ENCODE data around the gene PLA2G6. TPM values are rescaled to one million over a fixed set of nuclear protein-coding genes. Genes with fewer than 3 reads are reported as not detected.
A peak's percentile ranks its signal among the peaks of the same experiment; 100 is the strongest.

PLA2G6 gene, protein sequence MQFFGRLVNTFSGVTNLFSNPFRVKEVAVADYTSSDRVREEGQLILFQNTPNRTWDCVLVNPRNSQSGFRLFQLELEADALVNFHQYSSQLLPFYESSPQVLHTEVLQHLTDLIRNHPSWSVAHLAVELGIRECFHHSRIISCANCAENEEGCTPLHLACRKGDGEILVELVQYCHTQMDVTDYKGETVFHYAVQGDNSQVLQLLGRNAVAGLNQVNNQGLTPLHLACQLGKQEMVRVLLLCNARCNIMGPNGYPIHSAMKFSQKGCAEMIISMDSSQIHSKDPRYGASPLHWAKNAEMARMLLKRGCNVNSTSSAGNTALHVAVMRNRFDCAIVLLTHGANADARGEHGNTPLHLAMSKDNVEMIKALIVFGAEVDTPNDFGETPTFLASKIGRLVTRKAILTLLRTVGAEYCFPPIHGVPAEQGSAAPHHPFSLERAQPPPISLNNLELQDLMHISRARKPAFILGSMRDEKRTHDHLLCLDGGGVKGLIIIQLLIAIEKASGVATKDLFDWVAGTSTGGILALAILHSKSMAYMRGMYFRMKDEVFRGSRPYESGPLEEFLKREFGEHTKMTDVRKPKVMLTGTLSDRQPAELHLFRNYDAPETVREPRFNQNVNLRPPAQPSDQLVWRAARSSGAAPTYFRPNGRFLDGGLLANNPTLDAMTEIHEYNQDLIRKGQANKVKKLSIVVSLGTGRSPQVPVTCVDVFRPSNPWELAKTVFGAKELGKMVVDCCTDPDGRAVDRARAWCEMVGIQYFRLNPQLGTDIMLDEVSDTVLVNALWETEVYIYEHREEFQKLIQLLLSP
- 10 to 100 TPM; 65.0 to 72.0 TPM for total RNA-seq

GRCh38 chr22:38181453-38182200 lies at the start of gene PLA2G6:
TSS of gene PLA2G6 (minus strand) at chr22:38181830. CDS start at chr22:38169426, 12,404 bp downstream.
- POLR2A ChIA-PET = no interaction called here
- DNase-seq = peak; percentile 98
- Mint-ChIP-seq H3K4me3 (peak within 1 kb of the TSS; percentile 89), H3K27me3 (peaks cover 10% of the 10 kb centered on the region), H3K27ac (peak within 1 kb of the TSS; percentile 97), H3K9me3 (no peaks in the 10 kb centered on the region), H3K36me3 (ENCODE audit: low read depth) (peaks cover 1% of the 10 kb centered on the region), H3K4me1 (peaks cover 50% of the 10 kb centered on the region)
- CTCF ChIA-PET = interaction anchor here (0.6 to 1.6 kb wide), 6 partner anchors 8 to 86 kb away, joined by 3 to 7 read pairs (median 4); no protein-coding TSS in a partner anchor

- Mint-ChIP-seq H3K4me1 (peaks cover 8% of the 10 kb centered on the region), H3K36me3 (ENCODE audit: low read depth) (peaks cover 9% of the 10 kb centered on the region), H3K27me3 (no peaks in the 10 kb centered on the region), H3K27ac (no peak overlapping the region), H3K4me3 (no peak overlapping the region), H3K9me3 (no peaks in the 10 kb centered on the region)
- CTCF ChIA-PET = interaction anchor here (1.0 to 1.3 kb wide), 2 partner anchors 16 to 28 kb away, joined by 3 read pairs; no protein-coding TSS in a partner anchor
- no peak for DNase-seq
- POLR2A ChIA-PET = no interaction called here
These were observed 49.3 kb upstream of the PLA2G6 start for GRCh38 chr22:38230916-38231315.

- no peak overlapping the region for H3K27ac Mint-ChIP-seq
- POLR2A ChIA-PET = no interaction called here
- peak; percentile 36 for DNase-seq
These were observed 48.6 kb upstream of the PLA2G6 start for GRCh38 chr22:38230108-38230825.

GRCh38 chr22:38228873-38229740 lies 47.5 kb upstream of the PLA2G6 start:
- H3K27ac Mint-ChIP-seq = peak overlapping the region; percentile 20
- H3K4me1 Mint-ChIP-seq = peaks cover 8% of the 10 kb centered on the region
- DNase-seq = no peak
- H3K36me3 Mint-ChIP-seq (ENCODE audit: low read depth) = peaks cover 9% of the 10 kb centered on the region
- H3K27me3 Mint-ChIP-seq = no peaks in the 10 kb centered on the region
- POLR2A ChIA-PET = interaction anchor here (0.6 kb wide), 1 partner anchor 281 kb away, joined by 3 read pairs; no protein-coding TSS in a partner anchor
- no peaks in the 10 kb centered on the region for H3K9me3 Mint-ChIP-seq
- CTCF ChIA-PET = interaction anchor here (1.1 to 1.6 kb wide), 2 partner anchors 122 to 177 kb away, joined by 3 to 5 read pairs; no protein-coding TSS in a partner anchor
- H3K4me3 Mint-ChIP-seq = no peak overlapping the region

More at GRCh38 chr22:38230108-38230825, 48.6 kb upstream of the PLA2G6 start:
- Mint-ChIP-seq H3K36me3 (ENCODE audit: low read depth) (peaks cover 9% of the 10 kb centered on the region), H3K4me3 (no peak overlapping the region), H3K4me1 (peaks cover 8% of the 10 kb centered on the region), H3K27me3 (no peaks in the 10 kb centered on the region), H3K9me3 (no peaks in the 10 kb centered on the region)
- CTCF ChIA-PET = interaction anchor here (1.0 to 1.6 kb wide), 4 partner anchors 15 to 178 kb away, joined by 3 to 5 read pairs (median 3); no protein-coding TSS in a partner anchor

GRCh38 chr22:38228326-38228872 lies 46.8 kb upstream of the PLA2G6 start:
- H3K4me1 Mint-ChIP-seq = peaks cover 8% of the 10 kb centered on the region
- ChIA-PET POLR2A (interaction anchor here (0.6 kb wide), 1 partner anchor 280 kb away, joined by 3 read pairs; no protein-coding TSS in a partner anchor), CTCF (no interaction called here)
- no peaks in the 10 kb centered on the region for H3K27me3 Mint-ChIP-seq
- peaks cover 9% of the 10 kb centered on the region for H3K36me3 Mint-ChIP-seq (ENCODE audit: low read depth)
- H3K4me3 Mint-ChIP-seq = no peak overlapping the region
- DNase-seq = no peak
- H3K27ac Mint-ChIP-seq = peak overlapping the region; percentile 20
- H3K9me3 Mint-ChIP-seq = no peaks in the 10 kb centered on the region

DNA sequence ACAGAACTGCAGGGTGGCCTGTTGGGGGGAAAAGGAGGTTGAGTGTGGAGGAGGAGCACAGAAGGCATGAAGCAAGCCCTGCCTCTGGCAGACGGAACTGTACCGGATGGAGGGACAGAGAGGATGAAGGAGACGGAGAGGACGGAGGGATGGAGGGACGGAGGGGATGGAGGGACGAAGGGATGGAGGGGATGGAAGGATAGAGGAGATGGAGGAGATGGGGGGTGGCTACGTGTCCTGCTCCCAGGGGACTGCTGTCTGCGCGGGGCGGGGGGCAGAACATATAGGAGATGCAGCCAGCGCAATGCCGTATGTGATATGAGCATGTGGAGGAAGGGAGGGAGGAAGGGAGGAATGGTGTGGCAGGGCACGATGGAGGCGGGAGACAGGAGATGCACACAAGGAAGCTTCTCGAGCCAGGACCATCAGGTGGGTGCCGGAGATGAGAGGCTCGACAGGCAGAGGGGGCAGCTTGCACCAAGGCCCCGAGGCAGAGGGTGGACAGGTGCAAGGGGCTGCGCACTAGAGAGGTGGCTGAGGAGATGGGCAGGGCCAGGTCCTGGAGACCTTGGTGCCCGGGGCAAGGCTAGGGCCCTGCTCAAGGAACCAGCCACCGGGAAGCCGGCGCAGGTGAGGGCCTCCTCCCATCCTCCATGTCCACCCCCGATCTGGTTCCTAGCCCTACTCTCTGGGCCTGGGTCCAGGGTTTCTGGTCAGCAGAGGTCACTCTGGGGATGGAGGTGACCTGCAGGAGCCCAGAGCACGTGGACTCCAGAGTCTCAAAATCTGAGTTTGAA lies 45.4 kb upstream of the PLA2G6 start:
- Mint-ChIP-seq H3K27ac (peak overlapping the region; percentile 9), H3K27me3 (no peaks in the 10 kb centered on the region), H3K4me1 (peaks cover 8% of the 10 kb centered on the region), H3K9me3 (no peaks in the 10 kb centered on the region), H3K4me3 (no peak overlapping the region), H3K36me3 (ENCODE audit: low read depth) (peaks cover 9% of the 10 kb centered on the region)
- no peak for DNase-seq
- ChIA-PET CTCF (no interaction called here), POLR2A (no interaction called here)

DNA sequence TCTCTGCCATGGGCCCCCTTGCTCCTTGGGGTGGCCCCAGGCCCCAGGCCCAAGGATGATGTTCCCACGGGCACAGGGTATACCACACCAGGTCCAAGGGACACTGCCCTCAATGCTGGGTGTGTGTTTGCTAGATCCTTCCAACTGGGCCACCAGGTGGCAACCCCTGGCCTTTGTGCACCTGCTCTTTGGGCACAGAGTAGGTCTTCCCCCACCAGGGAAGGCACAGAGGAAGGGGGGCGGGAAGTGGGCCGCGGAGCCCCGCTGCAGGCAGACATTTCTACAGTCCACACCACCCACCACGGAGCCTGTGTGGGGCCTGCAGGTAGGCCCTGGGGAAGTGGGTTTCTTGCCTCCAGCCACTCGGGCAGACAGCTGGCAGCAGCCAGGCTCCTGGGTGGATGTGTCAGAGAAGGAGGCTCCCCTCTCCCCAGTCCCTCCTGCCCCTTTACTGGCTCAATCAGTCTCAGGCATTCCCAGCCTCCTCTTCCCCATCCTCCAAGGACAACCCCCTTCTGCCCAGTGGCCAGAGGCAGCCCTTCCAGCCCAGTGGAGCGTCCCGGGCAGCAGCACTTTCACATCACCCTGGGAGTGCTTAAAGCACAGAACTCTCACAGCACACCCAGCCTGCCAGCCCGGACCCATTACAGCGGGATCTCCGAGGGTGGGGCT lies 41.8 kb upstream of the PLA2G6 start:
- H3K27me3 Mint-ChIP-seq = no peaks in the 10 kb centered on the region
- no peak overlapping the region for H3K4me3 Mint-ChIP-seq
- no peaks in the 10 kb centered on the region for H3K9me3 Mint-ChIP-seq
- no peak for DNase-seq
- ChIA-PET POLR2A (no interaction called here), CTCF (interaction anchor here (0.5 to 1.8 kb wide), 3 partner anchors 11 to 107 kb away, joined by 3 to 7 read pairs (median 4); no protein-coding TSS in a partner anchor)
- H3K27ac Mint-ChIP-seq = no peak overlapping the region
- H3K4me1 Mint-ChIP-seq = peaks cover 9% of the 10 kb centered on the region
- no peaks in the 10 kb centered on the region for H3K36me3 Mint-ChIP-seq (ENCODE audit: low read depth)

- DNase-seq = no peak
- H3K27me3 Mint-ChIP-seq = no peaks in the 10 kb centered on the region
- CTCF ChIA-PET = interaction anchor here (0.5 to 1.8 kb wide), 2 partner anchors 12 to 106 kb away, joined by 3 to 4 read pairs; no protein-coding TSS in a partner anchor
- no peak overlapping the region for H3K4me3 Mint-ChIP-seq
- no peaks in the 10 kb centered on the region for H3K36me3 Mint-ChIP-seq (ENCODE audit: low read depth)
- POLR2A ChIA-PET = no interaction called here
- H3K9me3 Mint-ChIP-seq = no peaks in the 10 kb centered on the region
- H3K4me1 Mint-ChIP-seq = peaks cover 15% of the 10 kb centered on the region
- no peak overlapping the region for H3K27ac Mint-ChIP-seq
These were observed 41.1 kb upstream of the PLA2G6 start for GRCh38 chr22:38222797-38223119.

GRCh38 chr22:38221908-38222796 lies 40.5 kb upstream of the PLA2G6 start:
- CTCF ChIA-PET = interaction anchor here (1.8 kb wide), 1 partner anchor 12 kb away, joined by 4 read pairs; no protein-coding TSS in a partner anchor

More at GRCh38 chr22:38221908-38222796, 40.5 kb upstream of the PLA2G6 start:
- H3K27ac Mint-ChIP-seq = no peak overlapping the region
- H3K36me3 Mint-ChIP-seq (ENCODE audit: low read depth) = no peaks in the 10 kb centered on the region
- H3K9me3 Mint-ChIP-seq = no peaks in the 10 kb centered on the region
- H3K4me3 Mint-ChIP-seq = no peak overlapping the region
- POLR2A ChIA-PET = no interaction called here
- H3K4me1 Mint-ChIP-seq = peaks cover 16% of the 10 kb centered on the region
- no peaks in the 10 kb centered on the region for H3K27me3 Mint-ChIP-seq
- no peak for DNase-seq

Data from activated CD4-positive, alpha-beta T cell treated with anti-CD3 and anti-CD28 coated beads, Interleukin-2, amount 10 ng/mL, durations not matched to agents 7 days and 5 days (primary cell).